ENCODE data around the gene AK1. TPM values are rescaled to one million over a fixed set of nuclear protein-coding genes. Genes with fewer than 3 reads are reported as not detected.

The AK1 gene
- total and polyA plus RNA-seq, 2 of the 13 experiments (the other 11 are each of a cell fraction or from before 2014, with no cell fraction given) = 19.1 to 32.8 TPM

DNA sequence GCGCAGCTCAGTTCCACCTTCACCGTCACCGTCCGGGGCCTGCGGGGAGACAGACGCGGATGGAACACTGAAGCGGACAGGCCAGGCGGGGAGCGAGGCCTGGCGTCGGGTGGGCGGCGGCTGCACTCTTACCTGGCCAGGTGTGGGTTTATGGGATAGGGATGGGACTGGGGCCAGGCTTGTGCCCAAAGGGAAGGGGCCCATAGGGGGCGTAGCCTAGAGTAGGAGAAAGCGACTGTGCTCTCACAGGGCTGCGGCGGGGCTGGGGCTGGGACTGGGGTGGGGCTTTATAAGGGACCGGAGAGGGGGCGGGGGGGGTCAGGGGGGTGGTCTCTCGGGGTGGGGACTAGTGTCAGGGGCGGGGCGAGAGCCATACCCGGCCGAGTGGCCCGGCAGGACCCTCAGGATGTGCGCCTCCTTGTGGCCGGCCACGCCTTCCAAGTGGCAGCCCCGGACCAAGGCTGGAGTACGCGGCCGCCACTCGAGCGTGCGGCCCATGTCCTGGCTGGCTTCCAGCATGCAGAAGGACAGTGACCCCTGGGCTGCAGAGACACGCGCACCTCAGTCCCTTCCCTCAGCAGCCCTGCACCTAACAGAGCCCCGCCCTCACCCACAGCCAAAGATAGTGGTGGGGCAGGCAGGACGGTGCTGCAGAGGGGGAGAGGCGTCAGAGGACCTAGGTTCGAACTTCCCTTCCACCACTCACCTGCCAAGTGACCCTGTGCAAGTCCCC lies 52.0 kb downstream of the AK1 start (continued):
- TF ChIP-seq TARDBP (CRISPR knock-in tag; IDR thresholded peaks at IDR 0.05) (no peak), CREM (IDR thresholded peaks at IDR 0.05) (no peak), CREM (CRISPR knock-in tag; IDR thresholded peaks at IDR 0.05) (no peak), CEBPB (IDR thresholded peaks at IDR 0.05; ENCODE audit: borderline replicate concordance, low read depth, low read length) (no peak), ZNF234 (CRISPR knock-in tag; conservative IDR thresholded peaks at IDR 0.05) (no peak), ZNF33B (CRISPR knock-in tag; IDR thresholded peaks at IDR 0.05) (no peak), BRCA1 (CRISPR knock-in tag; IDR thresholded peaks at IDR 0.05) (no peak), POGZ (CRISPR knock-in tag; IDR thresholded peaks at IDR 0.05) (no peak), ATAD3A (CRISPR knock-in tag; IDR thresholded peaks at IDR 0.05) (no peak), ZNF761 (CRISPR knock-in tag; conservative IDR thresholded peaks at IDR 0.05) (no peak), SNAI1 (CRISPR knock-in tag; IDR thresholded peaks at IDR 0.05; ENCODE audit: borderline replicate concordance) (no peak), ZFP36L2 (CRISPR knock-in tag; IDR thresholded peaks at IDR 0.05) (no peak), KLF16 (CRISPR knock-in tag; IDR thresholded peaks at IDR 0.05) (no peak), ZNF350 (CRISPR knock-in tag; IDR thresholded peaks at IDR 0.05; ENCODE audit: borderline replicate concordance, low read depth) (0 out of 2 replicates have a peak, but pooled peaks have one; percentile 30), ZNF850 (CRISPR knock-in tag; conservative IDR thresholded peaks at IDR 0.05) (no peak), KMT2A (CRISPR knock-in tag; IDR thresholded peaks at IDR 0.05) (no peak), SP140L (CRISPR knock-in tag; IDR thresholded peaks at IDR 0.05; ENCODE audit: borderline replicate concordance) (no peak), LCORL (IDR thresholded peaks at IDR 0.05) (no peak), LCORL (CRISPR knock-in tag; IDR thresholded peaks at IDR 0.05) (peak; percentile 91)
- TF ChIP-seq, protein P1, sequence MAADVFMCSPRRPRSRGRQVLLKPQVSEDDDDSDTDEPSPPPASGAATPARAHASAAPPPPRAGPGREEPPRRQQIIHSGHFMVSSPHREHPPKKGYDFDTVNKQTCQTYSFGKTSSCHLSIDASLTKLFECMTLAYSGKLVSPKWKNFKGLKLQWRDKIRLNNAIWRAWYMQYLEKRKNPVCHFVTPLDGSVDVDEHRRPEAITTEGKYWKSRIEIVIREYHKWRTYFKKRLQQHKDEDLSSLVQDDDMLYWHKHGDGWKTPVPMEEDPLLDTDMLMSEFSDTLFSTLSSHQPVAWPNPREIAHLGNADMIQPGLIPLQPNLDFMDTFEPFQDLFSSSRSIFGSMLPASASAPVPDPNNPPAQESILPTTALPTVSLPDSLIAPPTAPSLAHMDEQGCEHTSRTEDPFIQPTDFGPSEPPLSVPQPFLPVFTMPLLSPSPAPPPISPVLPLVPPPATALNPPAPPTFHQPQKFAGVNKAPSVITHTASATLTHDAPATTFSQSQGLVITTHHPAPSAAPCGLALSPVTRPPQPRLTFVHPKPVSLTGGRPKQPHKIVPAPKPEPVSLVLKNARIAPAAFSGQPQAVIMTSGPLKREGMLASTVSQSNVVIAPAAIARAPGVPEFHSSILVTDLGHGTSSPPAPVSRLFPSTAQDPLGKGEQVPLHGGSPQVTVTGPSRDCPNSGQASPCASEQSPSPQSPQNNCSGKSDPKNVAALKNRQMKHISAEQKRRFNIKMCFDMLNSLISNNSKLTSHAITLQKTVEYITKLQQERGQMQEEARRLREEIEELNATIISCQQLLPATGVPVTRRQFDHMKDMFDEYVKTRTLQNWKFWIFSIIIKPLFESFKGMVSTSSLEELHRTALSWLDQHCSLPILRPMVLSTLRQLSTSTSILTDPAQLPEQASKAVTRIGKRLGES (CRISPR knock-in tag; IDR thresholded peaks at IDR 0.05; ENCODE audit: borderline replicate concordance) = no peak
- TF ChIP-seq, protein P2, sequence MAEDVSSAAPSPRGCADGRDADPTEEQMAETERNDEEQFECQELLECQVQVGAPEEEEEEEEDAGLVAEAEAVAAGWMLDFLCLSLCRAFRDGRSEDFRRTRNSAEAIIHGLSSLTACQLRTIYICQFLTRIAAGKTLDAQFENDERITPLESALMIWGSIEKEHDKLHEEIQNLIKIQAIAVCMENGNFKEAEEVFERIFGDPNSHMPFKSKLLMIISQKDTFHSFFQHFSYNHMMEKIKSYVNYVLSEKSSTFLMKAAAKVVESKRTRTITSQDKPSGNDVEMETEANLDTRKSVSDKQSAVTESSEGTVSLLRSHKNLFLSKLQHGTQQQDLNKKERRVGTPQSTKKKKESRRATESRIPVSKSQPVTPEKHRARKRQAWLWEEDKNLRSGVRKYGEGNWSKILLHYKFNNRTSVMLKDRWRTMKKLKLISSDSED (CRISPR knock-in tag; IDR thresholded peaks at IDR 0.05) = no peak
- TF ChIP-seq, protein P3, sequence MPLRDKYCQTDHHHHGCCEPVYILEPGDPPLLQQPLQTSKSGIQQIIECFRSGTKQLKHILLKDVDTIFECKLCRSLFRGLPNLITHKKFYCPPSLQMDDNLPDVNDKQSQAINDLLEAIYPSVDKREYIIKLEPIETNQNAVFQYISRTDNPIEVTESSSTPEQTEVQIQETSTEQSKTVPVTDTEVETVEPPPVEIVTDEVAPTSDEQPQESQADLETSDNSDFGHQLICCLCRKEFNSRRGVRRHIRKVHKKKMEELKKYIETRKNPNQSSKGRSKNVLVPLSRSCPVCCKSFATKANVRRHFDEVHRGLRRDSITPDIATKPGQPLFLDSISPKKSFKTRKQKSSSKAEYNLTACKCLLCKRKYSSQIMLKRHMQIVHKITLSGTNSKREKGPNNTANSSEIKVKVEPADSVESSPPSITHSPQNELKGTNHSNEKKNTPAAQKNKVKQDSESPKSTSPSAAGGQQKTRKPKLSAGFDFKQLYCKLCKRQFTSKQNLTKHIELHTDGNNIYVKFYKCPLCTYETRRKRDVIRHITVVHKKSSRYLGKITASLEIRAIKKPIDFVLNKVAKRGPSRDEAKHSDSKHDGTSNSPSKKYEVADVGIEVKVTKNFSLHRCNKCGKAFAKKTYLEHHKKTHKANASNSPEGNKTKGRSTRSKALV (CRISPR knock-in tag; IDR thresholded peaks at IDR 0.05) = peak; percentile 27; the same call in 1 of the 2 replicates
- TF ChIP-seq, protein P4, sequence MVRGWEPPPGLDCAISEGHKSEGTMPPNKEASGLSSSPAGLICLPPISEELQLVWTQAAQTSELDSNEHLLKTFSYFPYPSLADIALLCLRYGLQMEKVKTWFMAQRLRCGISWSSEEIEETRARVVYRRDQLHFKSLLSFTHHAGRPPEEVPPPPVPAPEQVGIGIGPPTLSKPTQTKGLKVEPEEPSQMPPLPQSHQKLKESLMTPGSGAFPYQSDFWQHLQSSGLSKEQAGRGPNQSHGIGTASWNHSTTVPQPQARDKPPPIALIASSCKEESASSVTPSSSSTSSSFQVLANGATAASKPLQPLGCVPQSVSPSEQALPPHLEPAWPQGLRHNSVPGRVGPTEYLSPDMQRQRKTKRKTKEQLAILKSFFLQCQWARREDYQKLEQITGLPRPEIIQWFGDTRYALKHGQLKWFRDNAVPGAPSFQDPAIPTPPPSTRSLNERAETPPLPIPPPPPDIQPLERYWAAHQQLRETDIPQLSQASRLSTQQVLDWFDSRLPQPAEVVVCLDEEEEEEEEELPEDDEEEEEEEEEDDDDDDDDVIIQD (CRISPR knock-in tag; IDR thresholded peaks at IDR 0.05; ENCODE audit: low read depth) = no peak

Data from HepG2 (cell line).